HL-60 (cell line): ENCODE measurements around the gene ATP2B2.

ENCODE experiments used
- CTCF ChIP-seq: IDR thresholded peaks from one replicate; pipeline ENCODE4 v1.5.1; 2011; ENCODE audit warnings: low read length, control low read depth, inconsistent platforms; ENCODE audit not compliant: insufficient read depth
- GABPA ChIP-seq: IDR thresholded peaks from 2 replicates; pipeline ENCODE4 v1.6.1; 2012; ENCODE audit warnings: low read depth
- POLR2AphosphoS5 ChIP-seq: IDR thresholded peaks from 2 replicates; pipeline ENCODE4 v1.6.1; 2012; ENCODE audit warnings: low read depth

- TF ChIP-seq CTCF (no peak), POLR2AphosphoS5 (no peak), GABPA (no peak)
Measured at GRCh38 chr3:10522646-10523303, 17.4 kb upstream of the ATP2B2 start.
